HL-60 (cell line): Measurements from ENCODE around the gene PRR7.

Source experiments
- DNase-seq, 2 experiments: peaks; one replicate each; pipeline ENCODE4 v3.0.0-alpha.2; 2010 to 2020; ENCODE audit warnings: low read depth in 1 of 2, low spot score in 1 of 2
- H3K27ac ChIP-seq: fragments of 250-450 bp; sonication (Bioruptor Pico); replicated peaks from 2 replicates; pipeline ENCODE4 v1.5.1; 2020; ENCODE audit warnings: mild to moderate bottlenecking, moderate library complexity
- H3K27me3 ChIP-seq: fragments of 250-450 bp; sonication (Bioruptor Pico); 2 replicates; pipeline ENCODE4 v1.5.1; 2021; ENCODE audit warnings: mild to moderate bottlenecking, moderate library complexity; ENCODE audit not compliant: insufficient read depth, poor library complexity, severe bottlenecking
- H3K4me3 ChIP-seq: replicated peaks from 2 replicates; pipeline ENCODE4 v1.5.1; 2011; ENCODE audit warnings: mild to moderate bottlenecking, control low read depth, low read length; ENCODE audit not compliant: insufficient read depth
- GABPA ChIP-seq: IDR thresholded peaks from 2 replicates; pipeline ENCODE4 v1.6.1; 2012; ENCODE audit warnings: low read depth
- POLR2AphosphoS5 ChIP-seq: IDR thresholded peaks from 2 replicates; pipeline ENCODE4 v1.6.1; 2012; ENCODE audit warnings: low read depth
- SPI1 ChIP-seq: IDR thresholded peaks from 2 replicates; pipeline ENCODE4 v1.6.1; 2012; ENCODE audit warnings: low read depth, mild to moderate bottlenecking, borderline replicate concordance
- TF ChIP-seq, protein P1 (sequence below): IDR thresholded peaks from 2 replicates; pipeline ENCODE4 v1.6.1; 2012; ENCODE audit warnings: low read depth; ENCODE audit not compliant: insufficient replicate concordance
- TF ChIP-seq, protein P2 (sequence below): IDR thresholded peaks from one replicate; pipeline ENCODE4 v1.5.1; 2011; ENCODE audit warnings: low read length, control low read depth, inconsistent platforms; ENCODE audit not compliant: insufficient read depth

PRR7 gene

DNA sequence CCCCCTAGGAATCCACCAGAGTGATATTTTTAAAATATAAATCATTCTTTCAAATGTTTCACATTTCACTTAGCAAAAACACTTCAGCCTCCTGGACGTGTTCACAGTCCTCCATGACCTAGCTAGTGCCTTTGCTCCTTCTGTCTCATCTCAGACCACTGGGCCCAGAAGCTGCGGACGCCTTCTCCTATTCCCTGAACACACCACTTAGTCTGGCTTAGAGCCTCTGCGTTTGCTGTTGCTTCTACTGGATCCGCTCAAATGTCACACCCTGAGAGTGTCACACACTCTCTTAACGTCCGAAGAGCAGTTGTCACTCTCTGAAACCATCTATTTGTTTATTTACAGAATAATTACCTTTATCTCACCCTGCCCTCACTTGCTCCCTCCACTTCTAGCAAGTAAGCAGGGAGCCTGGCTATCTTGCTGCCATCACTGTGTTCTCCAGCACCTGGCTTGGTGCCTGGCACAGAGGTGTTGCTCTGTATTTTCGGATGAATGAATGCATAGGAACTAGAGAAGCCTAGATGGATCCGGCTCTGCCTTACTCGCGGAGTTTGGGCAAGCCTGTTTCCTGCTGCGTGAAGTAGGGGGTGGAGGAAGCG, 21.3 kb upstream of the PRR7 start:
- TF ChIP-seq POLR2AphosphoS5 (no peak), GABPA (no peak), SPI1 (no peak)
- TF ChIP-seq, protein P1, sequence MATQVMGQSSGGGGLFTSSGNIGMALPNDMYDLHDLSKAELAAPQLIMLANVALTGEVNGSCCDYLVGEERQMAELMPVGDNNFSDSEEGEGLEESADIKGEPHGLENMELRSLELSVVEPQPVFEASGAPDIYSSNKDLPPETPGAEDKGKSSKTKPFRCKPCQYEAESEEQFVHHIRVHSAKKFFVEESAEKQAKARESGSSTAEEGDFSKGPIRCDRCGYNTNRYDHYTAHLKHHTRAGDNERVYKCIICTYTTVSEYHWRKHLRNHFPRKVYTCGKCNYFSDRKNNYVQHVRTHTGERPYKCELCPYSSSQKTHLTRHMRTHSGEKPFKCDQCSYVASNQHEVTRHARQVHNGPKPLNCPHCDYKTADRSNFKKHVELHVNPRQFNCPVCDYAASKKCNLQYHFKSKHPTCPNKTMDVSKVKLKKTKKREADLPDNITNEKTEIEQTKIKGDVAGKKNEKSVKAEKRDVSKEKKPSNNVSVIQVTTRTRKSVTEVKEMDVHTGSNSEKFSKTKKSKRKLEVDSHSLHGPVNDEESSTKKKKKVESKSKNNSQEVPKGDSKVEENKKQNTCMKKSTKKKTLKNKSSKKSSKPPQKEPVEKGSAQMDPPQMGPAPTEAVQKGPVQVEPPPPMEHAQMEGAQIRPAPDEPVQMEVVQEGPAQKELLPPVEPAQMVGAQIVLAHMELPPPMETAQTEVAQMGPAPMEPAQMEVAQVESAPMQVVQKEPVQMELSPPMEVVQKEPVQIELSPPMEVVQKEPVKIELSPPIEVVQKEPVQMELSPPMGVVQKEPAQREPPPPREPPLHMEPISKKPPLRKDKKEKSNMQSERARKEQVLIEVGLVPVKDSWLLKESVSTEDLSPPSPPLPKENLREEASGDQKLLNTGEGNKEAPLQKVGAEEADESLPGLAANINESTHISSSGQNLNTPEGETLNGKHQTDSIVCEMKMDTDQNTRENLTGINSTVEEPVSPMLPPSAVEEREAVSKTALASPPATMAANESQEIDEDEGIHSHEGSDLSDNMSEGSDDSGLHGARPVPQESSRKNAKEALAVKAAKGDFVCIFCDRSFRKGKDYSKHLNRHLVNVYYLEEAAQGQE = no peak
- TF ChIP-seq, protein P2, sequence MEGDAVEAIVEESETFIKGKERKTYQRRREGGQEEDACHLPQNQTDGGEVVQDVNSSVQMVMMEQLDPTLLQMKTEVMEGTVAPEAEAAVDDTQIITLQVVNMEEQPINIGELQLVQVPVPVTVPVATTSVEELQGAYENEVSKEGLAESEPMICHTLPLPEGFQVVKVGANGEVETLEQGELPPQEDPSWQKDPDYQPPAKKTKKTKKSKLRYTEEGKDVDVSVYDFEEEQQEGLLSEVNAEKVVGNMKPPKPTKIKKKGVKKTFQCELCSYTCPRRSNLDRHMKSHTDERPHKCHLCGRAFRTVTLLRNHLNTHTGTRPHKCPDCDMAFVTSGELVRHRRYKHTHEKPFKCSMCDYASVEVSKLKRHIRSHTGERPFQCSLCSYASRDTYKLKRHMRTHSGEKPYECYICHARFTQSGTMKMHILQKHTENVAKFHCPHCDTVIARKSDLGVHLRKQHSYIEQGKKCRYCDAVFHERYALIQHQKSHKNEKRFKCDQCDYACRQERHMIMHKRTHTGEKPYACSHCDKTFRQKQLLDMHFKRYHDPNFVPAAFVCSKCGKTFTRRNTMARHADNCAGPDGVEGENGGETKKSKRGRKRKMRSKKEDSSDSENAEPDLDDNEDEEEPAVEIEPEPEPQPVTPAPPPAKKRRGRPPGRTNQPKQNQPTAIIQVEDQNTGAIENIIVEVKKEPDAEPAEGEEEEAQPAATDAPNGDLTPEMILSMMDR = no peak
- Histone ChIP-seq H3K27ac (peak overlapping the region; percentile 77), H3K27me3 (no peaks in the 10 kb centered on the region), H3K4me3 (peak overlapping the region; percentile 57)
- DNase-seq = no peak

DNA sequence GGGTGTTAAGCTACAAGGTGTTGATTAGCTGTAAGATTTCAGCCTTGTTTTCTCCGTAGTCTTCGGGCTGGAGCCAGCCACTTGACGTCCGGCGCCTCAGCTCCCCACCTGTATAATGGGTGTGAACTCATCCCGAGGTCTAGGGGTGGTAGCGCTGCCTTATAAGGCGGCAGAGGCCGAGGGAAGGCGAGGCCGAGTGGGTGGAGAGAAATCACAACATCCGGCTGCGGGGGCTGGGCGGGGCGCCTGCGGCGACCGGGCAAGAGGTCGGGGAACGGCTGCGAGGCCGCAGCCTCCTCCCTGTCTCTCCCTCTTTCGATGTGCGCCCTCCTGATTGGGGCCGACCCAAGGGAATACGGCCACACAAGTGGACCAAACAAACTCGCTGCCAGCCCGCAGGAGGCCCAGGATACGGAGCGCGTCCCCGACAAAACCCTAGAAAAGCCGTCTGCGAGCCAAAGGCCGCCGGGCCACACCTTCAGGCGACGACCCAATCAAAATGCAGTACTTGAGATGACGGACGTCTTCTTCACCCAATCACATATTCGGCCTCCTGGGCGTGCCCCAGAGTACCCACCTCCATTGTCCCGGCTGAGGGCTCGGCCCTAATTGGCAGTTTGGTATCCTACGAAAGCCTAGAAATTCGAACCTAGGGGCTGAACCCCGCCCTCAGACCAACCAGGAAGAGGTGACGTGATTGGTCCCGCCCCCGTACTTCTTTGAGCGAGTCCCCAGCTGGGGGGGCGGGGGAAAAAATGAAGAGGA, 20.6 kb upstream of the PRR7 start:
- H3K27ac ChIP-seq = peak overlapping the region; percentile 77
- TF ChIP-seq, protein P1 = peak; percentile 16
- peak; percentile 50; the same call in 1 of the 2 replicates for TF ChIP-seq GABPA
- TF ChIP-seq SPI1 = no peak; the same call in 1 of the 2 replicates
- TF ChIP-seq POLR2AphosphoS5 = peak; percentile 39; the same call in 1 of the 2 replicates
- TF ChIP-seq, protein P2 = no peak
- H3K4me3 ChIP-seq = peak overlapping the region; percentile 57
- peak; percentile 100 for DNase-seq
- H3K27me3 ChIP-seq = no peaks in the 10 kb centered on the region

DNA sequence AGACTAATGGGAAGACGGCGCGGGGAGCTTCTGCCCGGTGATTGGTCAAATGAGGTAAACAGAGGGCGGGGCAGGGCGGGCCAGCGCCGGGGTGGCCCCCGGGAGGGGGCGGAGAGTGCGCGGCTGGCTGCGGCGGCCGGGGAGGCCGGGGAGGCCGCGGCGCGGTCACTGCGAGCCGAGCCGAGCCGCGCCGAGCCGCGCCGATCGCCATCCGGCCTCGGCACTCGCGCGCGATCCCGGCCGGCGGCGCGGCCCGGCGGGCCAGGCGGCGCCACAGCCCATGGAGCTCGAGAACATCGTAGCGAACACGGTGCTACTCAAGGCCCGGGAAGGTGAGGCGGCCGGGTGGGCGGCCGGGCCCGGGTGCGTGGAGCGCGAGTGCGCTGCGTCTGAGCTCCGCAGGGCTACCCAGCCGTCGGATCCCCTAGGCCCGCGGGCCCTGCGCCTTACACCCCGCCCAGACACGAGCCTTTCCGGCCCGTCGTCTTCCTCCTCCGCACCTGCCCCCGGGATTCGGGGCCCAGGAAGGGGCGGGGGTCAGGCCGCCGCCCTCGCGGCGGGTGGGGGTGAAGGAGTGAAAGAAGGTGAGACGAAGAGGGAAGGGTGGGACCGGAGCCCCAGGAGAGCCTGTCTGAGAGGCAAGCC, 19.9 kb upstream of the PRR7 start, which contains the start of gene GRK6:
Gene GRK6 (plus strand): TSS at position 111 of the 645 bp plus-strand sequence. CDS start 170 bp downstream, at position 281.
- no peaks in the 10 kb centered on the region for H3K27me3 ChIP-seq
- DNase-seq = peak; percentile 65 to 78
- TF ChIP-seq, protein P2 = no peak
- TF ChIP-seq POLR2AphosphoS5 (no peak), SPI1 (no peak)
- H3K27ac ChIP-seq = peak within 1 kb of the TSS; percentile 98
- H3K4me3 ChIP-seq = peak within 1 kb of the TSS; percentile 67
